ENCODE results near the gene ST3GAL3. TPM values are rescaled to one million over a fixed set of nuclear protein-coding genes. Genes with fewer than 3 reads are reported as not detected.
"Not testable (repeated sequence)": the region's sequence is repeated elsewhere in the genome, so short reads cannot be mapped to it uniquely, and the experiment has no call there.

Gene ST3GAL3
- total RNA-seq, 1 donor from 2014 or later, result 24.3 TPM

GRCh38 chr1:43776043-43776761 is 68.9 kb downstream of the ST3GAL3 start:
- H3K9me3 Mint-ChIP-seq, result peaks cover 19% of the 10 kb centered on the region
- ATAC-seq (ENCODE audit: low read depth) (no peak), DNase-seq (no peak)
- no peaks in the 10 kb centered on the region for H3K27me3 Mint-ChIP-seq
- H3K4me1 Mint-ChIP-seq, result peaks cover 4% of the 10 kb centered on the region
- no peak for TF ChIP-seq CTCF (IDR thresholded peaks at IDR 0.05)
- peaks cover 60% of the 10 kb centered on the region for H3K36me3 Mint-ChIP-seq (ENCODE audit: low read depth)
- no peak overlapping the region for H3K27ac Mint-ChIP-seq
- intact Hi-C loops (cut with micrococcal nuclease), result no loop called here
- H3K4me3 Mint-ChIP-seq, result no peak overlapping the region
- ChIA-PET POLR2A (no interaction called here), CTCF (interaction anchor here (0.9 kb wide), 1 partner anchor 13 kb away, joined by 3 read pairs; no protein-coding TSS in a partner anchor)

- H3K4me1 Mint-ChIP-seq; H3K27ac Mint-ChIP-seq; H3K27me3 Mint-ChIP-seq; ATAC-seq (ENCODE audit: low read depth); H3K4me3 Mint-ChIP-seq; intact Hi-C loops (cut with micrococcal nuclease); DNase-seq; CTCF ChIA-PET; POLR2A ChIA-PET: not testable (repeated sequence)
- Mint-ChIP-seq H3K9me3 (peaks cover 19% of the 10 kb centered on the region), H3K36me3 (ENCODE audit: low read depth) (peaks cover 57% of the 10 kb centered on the region)
Observed at GRCh38 chr1:43777916-43778315, 70.6 kb downstream of the ST3GAL3 start.

- ATAC-seq (ENCODE audit: low read depth), result no peak
- Mint-ChIP-seq H3K36me3 (ENCODE audit: low read depth) (peaks cover 52% of the 10 kb centered on the region), H3K4me1 (no peaks in the 10 kb centered on the region), H3K27ac (no peak overlapping the region), H3K4me3 (no peak overlapping the region), H3K27me3 (no peaks in the 10 kb centered on the region), H3K9me3 (peaks cover 19% of the 10 kb centered on the region)
- no peak for TF ChIP-seq CTCF (IDR thresholded peaks at IDR 0.05)
- CTCF ChIA-PET, result no interaction called here
- intact Hi-C loops (cut with micrococcal nuclease), result no loop called here
- POLR2A ChIA-PET, result no interaction called here
- no peak for DNase-seq
Observed at GRCh38 chr1:43779266-43779665, 71.9 kb downstream of the ST3GAL3 start.

GRCh38 chr1:43779805-43780403 is 72.6 kb downstream of the ST3GAL3 start:
- no peak for TF ChIP-seq CTCF (IDR thresholded peaks at IDR 0.05)
- peaks cover 46% of the 10 kb centered on the region for H3K36me3 Mint-ChIP-seq (ENCODE audit: low read depth)
- ChIA-PET POLR2A (no interaction called here), CTCF (no interaction called here)
- H3K4me3 Mint-ChIP-seq, result no peak overlapping the region
- H3K27ac Mint-ChIP-seq, result no peak overlapping the region
- peaks cover 19% of the 10 kb centered on the region for H3K9me3 Mint-ChIP-seq
- DNase-seq (no peak), ATAC-seq (ENCODE audit: low read depth) (no peak)
- intact Hi-C loops (cut with micrococcal nuclease), result no loop called here
- H3K27me3 Mint-ChIP-seq, result no peaks in the 10 kb centered on the region
- no peaks in the 10 kb centered on the region for H3K4me1 Mint-ChIP-seq

GRCh38 chr1:43781574-43781973 is 74.2 kb downstream of the ST3GAL3 start:
- no peak for ATAC-seq (ENCODE audit: low read depth)
- Mint-ChIP-seq H3K36me3 (ENCODE audit: low read depth) (peaks cover 39% of the 10 kb centered on the region), H3K27ac (no peak overlapping the region), H3K4me1 (no peaks in the 10 kb centered on the region), H3K9me3 (peaks cover 19% of the 10 kb centered on the region), H3K27me3 (no peaks in the 10 kb centered on the region), H3K4me3 (no peak overlapping the region)
- intact Hi-C loops (cut with micrococcal nuclease), result no loop called here
- TF ChIP-seq CTCF (IDR thresholded peaks at IDR 0.05), result no peak
- POLR2A ChIA-PET, result no interaction called here
- DNase-seq, result no peak
- CTCF ChIA-PET, result no interaction called here
